GM21360 (cell line): ENCODE results near the gene ZNF619.
"Not testable (repeated sequence)": the region's sequence is repeated elsewhere in the genome, so short reads cannot be mapped to it uniquely, and the experiment has no call there.

ENCODE experiments used
- ATAC-seq: cut with Tn5 transposase; IDR thresholded peaks from one replicate; pipeline ENCODE4 v1.9.1; 2021; ENCODE audit warnings: mild to moderate bottlenecking, moderate library complexity; ENCODE audit not compliant: unreplicated experiment

Gene ZNF619

DNA sequence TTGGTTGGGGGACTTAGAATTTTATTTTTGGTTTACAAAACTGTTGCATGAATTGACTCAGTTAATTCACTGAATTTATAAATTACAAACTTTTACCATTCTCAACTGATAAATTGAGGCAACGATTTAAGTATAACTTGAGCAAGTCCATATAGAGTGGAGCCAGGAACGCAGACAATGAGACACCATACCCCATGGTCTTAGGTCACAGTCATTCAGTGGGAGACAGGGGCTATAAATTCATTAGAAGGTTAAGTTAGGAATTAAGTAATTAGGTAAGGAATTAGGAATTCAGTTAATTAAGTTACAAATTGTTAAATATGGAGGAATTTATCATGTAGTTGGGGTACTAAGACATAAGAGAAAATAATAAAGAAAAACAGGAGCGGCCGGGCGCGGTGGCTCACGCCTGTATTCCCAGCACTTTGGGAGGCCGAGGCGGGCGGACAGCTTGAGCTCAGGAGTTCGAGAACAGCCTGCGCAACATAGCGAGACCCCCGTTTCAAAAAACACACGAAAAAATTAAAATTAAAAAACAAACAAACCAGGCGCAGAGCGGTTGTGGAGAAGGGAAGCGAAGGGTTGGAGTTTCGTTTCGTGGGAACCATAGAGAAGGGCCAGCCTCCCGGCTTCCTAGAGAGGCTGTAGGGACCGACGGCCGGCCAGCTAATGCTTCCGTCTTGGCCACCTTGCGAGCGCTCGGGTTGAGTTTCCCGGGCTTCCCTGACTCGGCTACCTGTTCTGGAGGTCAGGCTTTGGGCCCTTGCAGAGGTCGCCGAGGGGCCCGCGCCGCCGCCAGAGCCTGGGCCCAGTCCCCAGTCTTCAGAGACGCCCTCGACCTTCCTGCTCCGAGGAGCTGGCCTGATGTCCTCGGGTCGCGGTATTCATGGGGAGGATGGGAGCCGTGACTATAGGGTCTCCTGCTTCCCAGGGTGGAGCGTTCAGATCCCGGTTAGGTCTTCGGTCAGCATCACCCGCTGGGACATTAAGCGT, at the start of gene ZNF619:
ZNF619 (plus strand) TSS at position 645 of the 993 bp plus-strand sequence. CDS start 858 bp downstream, outside the sequence.
- ATAC-seq: peak; percentile 76

- ATAC-seq: no peak
These were observed 44.1 kb upstream of the ZNF619 start for GRCh38 chr3:40432793-40433192.

DNA sequence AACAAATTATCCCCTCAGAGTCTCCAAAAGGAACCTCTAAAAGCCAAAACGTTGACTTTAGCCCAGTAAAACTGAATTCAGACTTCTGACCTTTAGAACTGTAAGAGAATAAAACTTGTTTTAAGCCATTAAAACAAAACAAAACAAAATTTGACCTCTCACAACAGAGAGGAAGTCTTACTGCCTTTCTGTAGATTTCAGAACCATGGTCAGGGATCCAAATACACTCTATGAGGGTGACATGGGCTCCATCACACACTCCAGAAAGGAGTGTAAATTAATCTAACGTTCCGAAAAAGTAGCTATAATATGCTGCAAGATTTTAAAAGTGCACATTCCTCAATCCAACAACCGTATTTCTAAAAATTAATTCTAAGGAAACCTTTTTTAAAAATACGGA, 39.0 kb upstream of the ZNF619 start:
- ATAC-seq: no peak

DNA sequence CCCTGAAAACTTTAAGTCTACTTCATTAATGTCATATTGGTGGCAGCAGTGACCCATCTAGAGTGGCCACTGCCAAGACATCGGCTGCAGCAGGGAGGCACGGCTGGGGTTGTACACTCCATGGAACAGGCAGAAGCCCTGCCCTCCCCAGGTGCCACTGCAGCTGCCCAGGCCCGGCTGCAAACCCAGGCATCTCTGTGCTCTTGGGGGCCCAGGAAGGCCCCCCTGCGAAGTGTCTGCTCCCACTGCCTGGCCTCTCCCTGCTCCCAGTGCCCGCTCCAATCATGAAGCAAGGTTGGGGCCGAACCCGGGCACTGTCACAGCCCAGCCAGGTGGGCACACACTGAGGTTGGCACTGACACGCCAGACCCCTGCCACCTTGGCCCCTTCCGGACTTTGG, 31.9 kb upstream of the ZNF619 start:
- ATAC-seq: no peak

DNA sequence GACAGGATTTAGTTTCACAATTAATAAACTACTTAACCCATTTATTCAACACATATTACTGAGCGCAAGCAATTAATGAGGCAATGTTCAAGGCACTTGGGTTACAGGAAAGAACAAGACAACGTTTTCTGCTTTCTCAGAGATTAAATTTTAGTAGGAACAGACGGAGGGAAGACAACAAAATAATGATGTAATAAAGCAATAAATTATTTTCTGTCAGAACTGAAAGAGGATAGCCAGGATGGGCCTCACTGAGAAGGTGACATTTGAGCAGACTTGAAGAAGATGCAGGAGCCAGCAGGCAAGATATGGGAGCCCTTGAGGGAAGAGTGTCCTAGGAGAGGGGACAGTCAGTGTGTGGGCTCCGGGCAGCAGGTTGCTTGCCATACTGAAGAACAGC, 31.0 kb upstream of the ZNF619 start:
- ATAC-seq: no peak

DNA sequence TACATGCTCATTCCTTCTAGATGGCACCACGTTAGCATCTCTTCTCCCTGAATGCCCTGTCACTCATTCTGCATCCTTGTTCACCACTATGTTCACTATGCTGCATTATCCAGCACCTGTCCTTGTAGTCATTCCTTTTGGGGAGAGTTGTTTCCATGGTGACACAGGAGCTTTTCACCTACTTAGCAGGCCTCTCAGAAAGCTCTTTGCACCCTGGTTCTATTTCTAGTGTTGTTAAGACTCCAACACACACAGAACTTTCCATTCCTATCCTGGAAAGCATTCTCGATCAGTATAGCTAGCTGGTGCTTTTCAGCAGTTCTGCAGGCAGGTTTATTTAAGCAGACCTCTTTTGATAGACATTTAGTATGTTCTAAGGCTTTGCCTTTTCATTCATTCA, 26.5 kb upstream of the ZNF619 start:
- no peak for ATAC-seq

DNA sequence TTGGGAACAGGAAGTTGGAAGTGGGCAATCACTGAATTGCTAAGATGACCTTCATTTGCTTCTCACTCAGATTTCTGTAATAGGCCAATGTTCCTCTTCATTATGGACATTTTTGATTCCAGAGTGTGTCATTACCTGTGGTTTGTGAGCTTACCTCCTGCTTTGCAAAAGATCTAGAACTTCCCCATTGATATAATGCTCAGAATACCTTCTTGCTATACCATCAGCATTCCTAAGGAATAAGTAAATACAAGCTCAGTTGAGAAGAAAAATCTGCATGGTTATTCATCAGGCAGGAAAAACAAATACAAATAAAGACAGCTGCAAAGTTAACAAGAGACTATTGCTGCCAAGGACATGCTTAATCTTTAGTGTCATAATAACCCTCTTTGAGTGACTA, 25.4 kb upstream of the ZNF619 start:
- no peak for ATAC-seq

DNA sequence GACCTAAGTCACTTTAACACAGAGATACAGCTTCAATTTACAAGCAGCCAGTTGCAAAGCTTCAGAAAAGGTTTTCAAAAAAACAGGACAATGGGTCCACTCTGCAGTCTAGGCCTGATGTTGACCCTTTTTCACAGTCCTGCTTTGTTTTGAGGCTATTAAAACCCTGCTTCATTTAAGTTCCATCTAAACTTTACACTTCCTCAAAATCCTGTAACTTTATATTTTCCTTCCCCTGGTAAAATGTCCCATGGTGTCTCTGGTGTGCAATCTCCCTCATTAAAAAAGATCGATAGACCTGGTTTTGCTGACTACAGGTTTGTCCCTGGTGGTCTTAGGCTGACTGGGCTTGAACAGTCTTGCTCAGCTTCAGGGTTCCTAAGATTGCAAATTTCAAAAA, 24.9 kb upstream of the ZNF619 start:
- no peak for ATAC-seq

- no peak for ATAC-seq
These were observed 24.4 kb upstream of the ZNF619 start for GRCh38 chr3:40452562-40452875.

- peak; percentile 93 for ATAC-seq
These were observed 23.8 kb upstream of the ZNF619 start for GRCh38 chr3:40452876-40453730.

- no peak for ATAC-seq
These were observed 23.0 kb upstream of the ZNF619 start for GRCh38 chr3:40453933-40454332.

DNA sequence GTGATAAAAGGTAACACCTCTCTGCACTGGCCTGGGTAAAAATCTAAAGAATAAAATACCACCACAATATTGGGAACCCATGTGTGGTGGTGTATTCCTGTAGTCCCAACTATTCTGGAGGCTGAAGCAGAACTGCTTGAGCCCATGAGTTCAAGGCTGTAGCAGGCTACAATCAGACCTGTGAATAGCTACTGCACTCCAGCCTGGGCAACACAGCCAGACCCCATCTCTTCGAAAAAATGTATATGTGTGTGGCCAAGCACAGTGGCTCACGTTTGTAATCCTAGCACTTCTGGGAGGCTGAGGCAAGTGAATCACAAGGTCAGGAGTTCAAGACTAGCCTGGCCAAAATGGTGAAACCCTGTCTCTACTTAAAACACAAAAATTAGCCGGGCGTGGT, 21.6 kb upstream of the ZNF619 start:
- no peak for ATAC-seq

DNA sequence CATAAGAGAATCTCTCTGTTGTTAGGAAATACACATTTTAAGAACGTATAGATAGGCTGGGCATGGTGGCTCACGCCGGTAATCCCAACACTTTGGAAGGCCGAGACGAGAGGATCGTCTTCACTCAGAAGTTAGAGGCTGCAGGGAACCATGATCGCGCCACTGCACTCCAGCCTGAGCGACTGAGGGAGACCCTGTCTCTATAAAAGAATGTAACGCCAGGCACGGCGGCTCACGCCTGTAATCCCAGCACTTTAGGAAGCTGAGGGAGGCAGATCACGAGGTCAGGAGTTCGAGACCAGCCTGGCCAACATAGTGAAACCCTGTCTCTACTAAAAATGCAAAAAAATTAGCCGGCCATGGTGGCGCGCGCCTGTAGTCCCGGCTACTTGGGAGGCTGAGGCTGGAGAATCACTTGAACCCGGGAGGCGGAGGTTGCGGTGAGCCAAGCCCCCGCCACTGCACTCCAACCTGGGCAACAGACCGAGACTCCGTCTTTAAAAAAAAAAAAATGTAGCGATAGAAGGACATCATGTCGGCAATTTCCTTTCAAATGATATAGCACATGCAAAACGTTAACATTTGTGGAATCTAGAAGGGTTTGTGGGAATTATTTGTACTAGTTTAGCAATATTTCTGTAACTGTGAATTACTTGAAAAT, 20.5 kb upstream of the ZNF619 start:
- no peak for ATAC-seq

GRCh38 chr3:40456940-40457823, 19.7 kb upstream of the ZNF619 start, which contains the start of gene RPL14:
TSS of gene RPL14 (plus strand) at chr3:40457339. CDS start at chr3:40457472, 133 bp downstream.
- ATAC-seq: peak; percentile 63

DNA sequence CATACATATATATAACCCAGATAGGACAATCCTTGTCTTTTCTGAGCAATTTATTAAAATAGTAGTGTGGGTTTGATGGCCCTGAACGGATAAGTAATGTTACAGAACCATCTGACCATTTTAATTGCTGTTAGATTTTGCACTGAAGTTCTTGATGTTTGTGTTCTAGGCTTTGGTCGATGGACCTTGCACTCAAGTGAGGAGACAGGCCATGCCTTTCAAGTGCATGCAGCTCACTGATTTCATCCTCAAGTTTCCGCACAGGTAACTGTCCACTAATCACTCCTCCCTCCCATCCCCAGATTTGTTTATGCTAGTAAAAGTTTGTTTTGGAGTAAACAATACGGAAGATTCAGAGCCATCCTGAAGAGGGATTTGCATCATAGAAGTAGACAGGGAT, 18.4 kb upstream of the ZNF619 start:
- ATAC-seq: no peak

GRCh38 chr3:40460481-40460880, 16.4 kb upstream of the ZNF619 start:
- not testable (repeated sequence) for ATAC-seq

DNA sequence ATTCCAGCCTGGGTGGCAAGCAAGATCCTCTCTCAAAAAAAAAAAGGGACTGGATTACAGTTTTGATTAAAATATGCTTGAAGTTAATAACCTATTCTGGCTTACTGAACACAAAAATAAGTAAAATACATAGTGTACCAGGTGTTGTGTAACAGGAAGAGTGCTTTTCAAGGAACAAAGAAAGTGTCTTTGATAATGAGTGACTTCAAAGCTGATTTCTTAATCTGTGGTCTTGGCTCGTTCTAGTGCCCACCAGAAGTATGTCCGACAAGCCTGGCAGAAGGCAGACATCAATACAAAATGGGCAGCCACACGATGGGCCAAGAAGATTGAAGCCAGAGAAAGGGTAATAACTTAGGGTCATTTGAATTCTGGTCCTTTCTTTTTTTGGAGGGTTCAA, 15.8 kb upstream of the ZNF619 start:
- ATAC-seq: no peak

GRCh38 chr3:40462838-40463237, 14.1 kb upstream of the ZNF619 start:
- ATAC-seq: not testable (repeated sequence)

GRCh38 chr3:40463579-40463978, 13.3 kb upstream of the ZNF619 start:
- ATAC-seq: no peak
